HepG2 (cell line): ENCODE data around the gene KLHL3. TPM values are rescaled to one million over a fixed set of nuclear protein-coding genes. Genes with fewer than 3 reads are reported as not detected.

Source experiments
- ATAC-seq: fragments of 200-7000 bp; cut with Tn5 transposase; 3 replicates; pipeline ENCODE4 v1.9.1; 2020; ENCODE audit warnings: mild to moderate bottlenecking, moderate library complexity
- BruUV-seq: library from RNA; stranded (reverse); fragments of 400-500 nt; replicated peaks from 2 replicates; lab custom pipeline; 2021; lab: Mats Ljungman, UMichigan
- CTCF ChIA-PET: fragments of 300-600 bp; formaldehyde crosslinking; extraction: SDS; loops from one replicate; lab custom pipeline; 2021; ENCODE audit warnings: low total read pairs, inconsistent platforms, low intra/inter-chr PET ratio; lab: Yijun Ruan, JAX
- POLR2A ChIA-PET: fragments of 350-600 bp; sonication (Branson Sonifier 250); formaldehyde crosslinking; loops from one replicate; lab custom pipeline; 2020; ENCODE audit warnings: antibody characterized with exemption, inconsistent platforms; lab: Yijun Ruan, JAX
- DNase-seq: peaks from one replicate; pipeline ENCODE4 v3.0.0-alpha.2; 2015; ENCODE audit warnings: low spot score
- FAIRE-seq: peaks from 3 replicates; lab custom pipeline; 2011; peaks lifted over from hg19 to GRCh38; lab: Jason Lieb, UNC
- H2AFZ ChIP-seq: one replicate; pipeline ENCODE4 v1.6.1; 2011; ENCODE audit warnings: low read length, inconsistent platforms
- H3K27ac ChIP-seq: fragments of 300-600 bp; 3 replicates; pipeline ENCODE4 v1.8.0; 2011; ENCODE audit warnings: mixed run types, mild to moderate bottlenecking, mixed read lengths, low read length, inconsistent platforms; ENCODE audit not compliant: insufficient read depth; ENCODE audit errors: extremely low read length
- H3K27me3 ChIP-seq, 2 experiments: fragments of 200-600 bp in 1 of 2; 2 replicates in 1 of 2; 3 replicates in 1 of 2; pipeline versions ENCODE4 v1.6.0 to v1.8.0; 2011; ENCODE audit warnings: low read length in 2 of 2, mild to moderate bottlenecking in 2 of 2, moderate library complexity in 2 of 2, inconsistent platforms in 1 of 2; ENCODE audit not compliant: insufficient read depth in 2 of 2, control insufficient read depth in 1 of 2
- H3K36me3 ChIP-seq, 2 experiments: fragments of 200-600 bp in 1 of 2; replicated peaks in 1 of 2; 2 replicates in 1 of 2; 3 replicates in 1 of 2; pipeline versions ENCODE4 v1.5.1 to v1.8.0; 2011; ENCODE audit warnings: low read length in 2 of 2, inconsistent platforms in 1 of 2; ENCODE audit not compliant: insufficient read depth in 2 of 2, control insufficient read depth in 1 of 2
- H3K4me1 ChIP-seq: 2 replicates; pipeline ENCODE4 v1.5.1; 2012; ENCODE audit warnings: low read length, inconsistent platforms; ENCODE audit not compliant: insufficient read depth
- H3K4me2 ChIP-seq: 2 replicates; pipeline ENCODE4 v1.6.0; 2011; ENCODE audit warnings: low read depth, low read length, inconsistent platforms
- H3K4me3 ChIP-seq, 3 experiments: fragments of 200-600 bp in 1 of 3; sonication (generic), shearing (Covaris generic) in 1 of 3; replicated peaks in 1 of 3; 2 replicates each; pipeline ENCODE4 v1.5.1; 2011 to 2016; ENCODE audit warnings: low read length in 3 of 3, inconsistent platforms in 2 of 3, low read depth in 2 of 3, mild to moderate bottlenecking in 2 of 3, control low read depth in 1 of 3, mixed read lengths in 1 of 3; ENCODE audit not compliant: insufficient read depth in 1 of 3
- H3K79me2 ChIP-seq: one replicate; pipeline ENCODE4 v1.6.1; 2011; ENCODE audit warnings: low read length, inconsistent platforms; ENCODE audit not compliant: insufficient read depth
- H3K9ac ChIP-seq: 2 replicates; pipeline ENCODE4 v1.6.0; 2011; ENCODE audit warnings: mild to moderate bottlenecking, low read depth, low read length, inconsistent platforms; ENCODE audit not compliant: insufficient read depth
- H3K9me3 ChIP-seq: 2 replicates; pipeline ENCODE4 v1.5.1; 2012; ENCODE audit warnings: mild to moderate bottlenecking, low read length
- H4K20me1 ChIP-seq: 2 replicates; pipeline ENCODE4 v1.6.0; 2011; ENCODE audit warnings: inconsistent platforms, mild to moderate bottlenecking, low read length, moderate library complexity; ENCODE audit not compliant: insufficient read depth
- CC2D1A ChIP-seq: sonication (generic); formaldehyde crosslinking; IDR thresholded peaks from 2 replicates; pipeline ENCODE4 v1.8.1; 2023; ENCODE audit warnings: mild to moderate bottlenecking, missing genetic modification reagents
- MIER2 ChIP-seq: IDR thresholded peaks from 2 replicates; pipeline ENCODE4 v1.6.1; 2016; ENCODE audit warnings: missing biosample characterization, missing genetic modification reagents
- MLXIP ChIP-seq: sonication (generic); formaldehyde crosslinking; IDR thresholded peaks from 2 replicates; pipeline ENCODE4 v1.9.0; 2021; ENCODE audit warnings: missing genetic modification reagents, borderline replicate concordance
- PHB2 ChIP-seq: fragments of 450-650 bp; IDR thresholded peaks from 2 replicates; pipeline ENCODE4 v1.6.1; 2018; ENCODE audit not compliant: partially characterized antibody
- SMARCC2 ChIP-seq: fragments of 450-650 bp; IDR thresholded peaks from 2 replicates; pipeline ENCODE4 v1.6.1; 2017; ENCODE audit warnings: antibody characterized with exemption, mild to moderate bottlenecking
- ZNF496 ChIP-seq: sonication (generic); formaldehyde crosslinking; IDR thresholded peaks from 2 replicates; pipeline ENCODE4 v1.8.1; 2023; ENCODE audit warnings: mild to moderate bottlenecking, moderate library complexity, missing genetic modification reagents; ENCODE audit not compliant: insufficient replicate concordance
- ZNF646 ChIP-seq: sonication (generic); formaldehyde crosslinking; IDR thresholded peaks from 2 replicates; pipeline ENCODE4 v1.9.0; 2021; ENCODE audit warnings: mild to moderate bottlenecking, missing genetic modification reagents
- WGBS: methylation state at CpG from one replicate; pipeline ENCODE4 v1.1.6; 2017; ENCODE audit warnings: low lambda C conversion rate; 5-methylcytosine and 5-hydroxymethylcytosine counted together
- in situ Hi-C: cut with HindIII; loops from 2 replicates; pipeline ENCODE4 v1.10.0; 2017; ENCODE audit warnings: low pct_unique_long_range_greater_than_20kb; ENCODE audit not compliant: extremely low pct_ligation_motif_present
- intact Hi-C: fragments of 100-400 bp; cut with micrococcal nuclease; formaldehyde crosslinking; loops from one replicate; pipeline ENCODE4 v1.10.0; 2022; ENCODE audit not compliant: unreplicated experiment
- polyA plus RNA-seq, 8 experiments: library from polyadenylated mRNA; depleted of rRNA in 3 of 8; stranded (reverse) in 7 of 8; unstranded in 1 of 8; fragments of >200 nt; fragmentation: Illumina TruSeq in 4 of 8; extraction: Trizol in 4 of 8; gene quantifications; 2 replicates each; pipeline versions ENCODE4 v1.2.1 to v1.2.3, GENCODE V29; 2011 to 2016; ENCODE audit warnings: low read depth in 4 of 8, missing spikeins in 1 of 8, mixed read lengths in 1 of 8; ENCODE audit not compliant: insufficient read depth in 1 of 8
- total RNA-seq, 5 experiments: library from RNA; depleted of rRNA; stranded (reverse); fragments of >200 nt; fragmentation: Illumina TruSeq; extraction: Trizol; gene quantifications; 2 replicates each; pipeline ENCODE4 v1.2.3, GENCODE V29; 2016; ENCODE audit warnings: low read depth in 1 of 5
- TF ChIP-seq, protein P1 (sequence below): sonication (generic); formaldehyde crosslinking; IDR thresholded peaks from 2 replicates; pipeline ENCODE4 v1.4.0; 2020; ENCODE audit warnings: missing genetic modification reagents

The KLHL3 gene
- total and polyA plus RNA-seq, 2 of the 13 experiments (the other 11 are each of a cell fraction or from before 2014, with no cell fraction given) = 0.02 to 0.08 TPM

GRCh38 chr5:137599457-137599856 is 136.4 kb downstream of the KLHL3 start:
- in situ Hi-C loops = no loop called here
- TF ChIP-seq PHB2 (no peak), MIER2 (CRISPR knock-in tag) (no peak), CC2D1A (CRISPR knock-in tag) (no peak)
- no peaks in the 10 kb centered on the region for H3K4me1 ChIP-seq
- no peaks in the 10 kb centered on the region for H3K36me3 ChIP-seq
- no peaks in the 10 kb centered on the region for H3K9me3 ChIP-seq
- H3K27me3 ChIP-seq = peaks cover 2 to 27% of the 10 kb centered on the region in 2 experiments; a peak in 2 of 5 replicates
- FAIRE-seq (no peak), ATAC-seq (no peak), DNase-seq (no peak)
- ChIA-PET CTCF (no interaction called here), POLR2A (no interaction called here)
- WGBS = 14% methylated on average over 6 of the region's 6 CpGs
- 0 out of 2 replicates have a peak, but pooled peaks cover 3% of the 10 kb centered on the region for H4K20me1 ChIP-seq
- H3K9ac ChIP-seq = no peak overlapping the region
- no peak overlapping the region for H3K4me3 ChIP-seq
- H3K4me2 ChIP-seq = no peak overlapping the region
- H3K27ac ChIP-seq = no peak overlapping the region
- H3K79me2 ChIP-seq = no peaks in the 10 kb centered on the region
- no TSS peak for BruUV-seq
- intact Hi-C loops = no loop called here
- H2AFZ ChIP-seq = no peak overlapping the region

GRCh38 chr5:137598399-137598798 is 137.5 kb downstream of the KLHL3 start:
- CTCF ChIA-PET = no interaction called here
- in situ Hi-C loops = no loop called here
- no TSS peak for BruUV-seq
- TF ChIP-seq ZNF496 = no peak
- TF ChIP-seq ZNF646 (CRISPR knock-in tag) = no peak
- no peak for TF ChIP-seq SMARCC2
- TF ChIP-seq MLXIP (CRISPR knock-in tag) = no peak
- TF ChIP-seq, protein P1, sequence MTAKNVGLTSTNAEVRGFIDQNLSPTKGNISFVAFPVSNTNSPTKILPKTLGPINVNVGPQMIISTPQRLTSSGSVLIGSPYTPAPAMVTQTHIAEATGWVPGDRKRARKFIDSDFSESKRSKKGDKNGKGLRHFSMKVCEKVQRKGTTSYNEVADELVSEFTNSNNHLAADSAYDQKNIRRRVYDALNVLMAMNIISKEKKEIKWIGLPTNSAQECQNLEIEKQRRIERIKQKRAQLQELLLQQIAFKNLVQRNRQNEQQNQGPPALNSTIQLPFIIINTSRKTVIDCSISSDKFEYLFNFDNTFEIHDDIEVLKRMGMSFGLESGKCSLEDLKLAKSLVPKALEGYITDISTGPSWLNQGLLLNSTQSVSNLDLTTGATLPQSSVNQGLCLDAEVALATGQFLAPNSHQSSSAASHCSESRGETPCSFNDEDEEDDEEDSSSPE (CRISPR knock-in tag) = no peak

More at GRCh38 chr5:137598399-137598798, 137.5 kb downstream of the KLHL3 start:
- Histone ChIP-seq H3K27ac (no peak overlapping the region), H2AFZ (no peak overlapping the region), H3K4me3 (no peak overlapping the region), H3K79me2 (no peaks in the 10 kb centered on the region), H3K9me3 (no peaks in the 10 kb centered on the region), H3K27me3 (peaks cover 2 to 27% of the 10 kb centered on the region in 2 experiments; a peak in 2 of 5 replicates), H4K20me1 (0 out of 2 replicates have a peak, but pooled peaks cover 3% of the 10 kb centered on the region), H3K4me2 (no peak overlapping the region), H3K4me1 (no peaks in the 10 kb centered on the region), H3K9ac (no peak overlapping the region), H3K36me3 (no peaks in the 10 kb centered on the region)
- 2% methylated on average over 5 of the region's 6 CpGs for whole genome bisulfite sequencing
- no peak for FAIRE-seq
- no peak for ATAC-seq
- POLR2A ChIA-PET = no interaction called here
- intact Hi-C loops = no loop called here
- no peak for DNase-seq
